HEK293 (cell line): ENCODE measurements around the gene RYR2.

Experiments used
- CTCF ChIA-PET: fragments of 350-600 bp; formaldehyde crosslinking; extraction: SDS; loops from one replicate; lab custom pipeline; 2021; ENCODE audit warnings: antibody characterized with exemption; lab: Yijun Ruan, JAX
- POLR2A ChIA-PET: fragments of 300-600 bp; formaldehyde crosslinking; extraction: SDS; loops from one replicate; lab custom pipeline; 2020; ENCODE audit warnings: antibody characterized with exemption, inconsistent platforms; lab: Yijun Ruan, JAX
- H3K27ac ChIP-seq: fragments of 200-500 bp; sonication (Bioruptor generic); 2 replicates; pipeline ENCODE4 v1.5.1; 2014; ENCODE audit warnings: low read depth, low read length, control low read depth, inconsistent platforms; ENCODE audit errors: extremely low read depth
- H3K36me3 ChIP-seq, 2 experiments: fragments of 200-500 bp in 1 of 2; sonication (Bioruptor generic) in 1 of 2; 1 replicate in 1 of 2; 2 replicates in 1 of 2; pipeline ENCODE4 v1.5.1; 2014 to 2017; ENCODE audit warnings: inconsistent platforms in 2 of 2, low read length in 2 of 2; ENCODE audit not compliant: control insufficient read depth in 2 of 2, insufficient read depth in 1 of 2
- H3K4me1 ChIP-seq: fragments of 200-500 bp; sonication (Bioruptor generic); 2 replicates; pipeline ENCODE4 v1.5.1; 2014; ENCODE audit warnings: mild to moderate bottlenecking, low read length, inconsistent platforms; ENCODE audit not compliant: control insufficient read depth, insufficient read depth
- H3K4me3 ChIP-seq: 2 replicates; pipeline ENCODE4 v1.5.1; 2011; ENCODE audit warnings: low read depth, mild to moderate bottlenecking, control low read depth, low read length, moderate library complexity
- H3K9me3 ChIP-seq: fragments of 200-500 bp; sonication (Bioruptor generic); 2 replicates; pipeline ENCODE4 v1.5.1; 2014; ENCODE audit warnings: low read depth, low read length, inconsistent platforms; ENCODE audit not compliant: control insufficient read depth, insufficient read depth
- KLF9 ChIP-seq: fragments of 450-650 bp; formaldehyde crosslinking; IDR thresholded peaks from 2 replicates; pipeline ENCODE4 v1.5.1; 2016; ENCODE audit warnings: missing biosample characterization, missing genetic modification characterization, low read depth
- PRDM1 ChIP-seq: fragments of 450-650 bp; formaldehyde crosslinking; IDR thresholded peaks from 2 replicates; pipeline ENCODE4; 2016; ENCODE audit warnings: missing biosample characterization, missing genetic modification characterization
- TCF7L2 ChIP-seq: IDR thresholded peaks from 2 replicates; pipeline ENCODE4 v1.6.1; 2011; ENCODE audit warnings: low read depth, mild to moderate bottlenecking, inconsistent platforms, low read length, moderate library complexity, borderline replicate concordance
- ZFP37 ChIP-seq: fragments of 450-650 bp; formaldehyde crosslinking; IDR thresholded peaks from 2 replicates; pipeline ENCODE4 v1.5.1; 2016; ENCODE audit warnings: missing biosample characterization, missing genetic modification characterization
- ZNF16 ChIP-seq: fragments of 450-650 bp; formaldehyde crosslinking; IDR thresholded peaks from 2 replicates; pipeline ENCODE4 v1.5.1; 2016; ENCODE audit warnings: low read depth, missing biosample characterization, missing genetic modification characterization
- ZNF211 ChIP-seq: fragments of 450-650 bp; formaldehyde crosslinking; IDR thresholded peaks from 2 replicates; pipeline ENCODE4 v1.5.1; 2016; ENCODE audit warnings: low read depth, missing biosample characterization, missing genetic modification characterization
- ZNF555 ChIP-seq: fragments of 450-650 bp; formaldehyde crosslinking; conservative IDR thresholded peaks from 2 replicates; pipeline ENCODE4 v1.5.1; 2017; ENCODE audit warnings: missing biosample characterization, mild to moderate bottlenecking, missing genetic modification characterization, inconsistent platforms
- ZNF561 ChIP-seq: fragments of 450-650 bp; IDR thresholded peaks from 2 replicates; pipeline ENCODE4 v1.5.1; 2018; ENCODE audit warnings: missing biosample characterization, missing genetic modification characterization, borderline replicate concordance
- ZNF585B ChIP-seq: fragments of 450-650 bp; formaldehyde crosslinking; IDR thresholded peaks from 2 replicates; pipeline ENCODE4 v1.5.1; 2016; ENCODE audit warnings: missing biosample characterization, missing genetic modification characterization
- ZNF600 ChIP-seq: fragments of 450-650 bp; formaldehyde crosslinking; IDR thresholded peaks from 2 replicates; pipeline ENCODE4 v1.5.1; 2016; ENCODE audit warnings: missing biosample characterization, missing genetic modification characterization
- ZNF830 ChIP-seq: fragments of 450-650 bp; IDR thresholded peaks from 2 replicates; pipeline ENCODE4 v1.5.0; 2018; ENCODE audit warnings: missing biosample characterization, missing genetic modification characterization, low read depth, mild to moderate bottlenecking, moderate library complexity
- TF ChIP-seq, protein P1 (sequence below): fragments of 450-650 bp; IDR thresholded peaks from 2 replicates; pipeline ENCODE4 v1.5.1; 2018; ENCODE audit warnings: missing biosample characterization, missing genetic modification characterization
- TF ChIP-seq, protein P2 (sequence below): fragments of 450-650 bp; formaldehyde crosslinking; IDR thresholded peaks from 2 replicates; pipeline ENCODE4 v1.5.1; 2016; ENCODE audit warnings: missing biosample characterization, missing genetic modification characterization
- TF ChIP-seq, protein P3 (sequence below): fragments of 450-650 bp; formaldehyde crosslinking; IDR thresholded peaks from 2 replicates; pipeline ENCODE4 v1.5.1; 2016; ENCODE audit warnings: missing biosample characterization, missing genetic modification characterization

Gene RYR2

DNA sequence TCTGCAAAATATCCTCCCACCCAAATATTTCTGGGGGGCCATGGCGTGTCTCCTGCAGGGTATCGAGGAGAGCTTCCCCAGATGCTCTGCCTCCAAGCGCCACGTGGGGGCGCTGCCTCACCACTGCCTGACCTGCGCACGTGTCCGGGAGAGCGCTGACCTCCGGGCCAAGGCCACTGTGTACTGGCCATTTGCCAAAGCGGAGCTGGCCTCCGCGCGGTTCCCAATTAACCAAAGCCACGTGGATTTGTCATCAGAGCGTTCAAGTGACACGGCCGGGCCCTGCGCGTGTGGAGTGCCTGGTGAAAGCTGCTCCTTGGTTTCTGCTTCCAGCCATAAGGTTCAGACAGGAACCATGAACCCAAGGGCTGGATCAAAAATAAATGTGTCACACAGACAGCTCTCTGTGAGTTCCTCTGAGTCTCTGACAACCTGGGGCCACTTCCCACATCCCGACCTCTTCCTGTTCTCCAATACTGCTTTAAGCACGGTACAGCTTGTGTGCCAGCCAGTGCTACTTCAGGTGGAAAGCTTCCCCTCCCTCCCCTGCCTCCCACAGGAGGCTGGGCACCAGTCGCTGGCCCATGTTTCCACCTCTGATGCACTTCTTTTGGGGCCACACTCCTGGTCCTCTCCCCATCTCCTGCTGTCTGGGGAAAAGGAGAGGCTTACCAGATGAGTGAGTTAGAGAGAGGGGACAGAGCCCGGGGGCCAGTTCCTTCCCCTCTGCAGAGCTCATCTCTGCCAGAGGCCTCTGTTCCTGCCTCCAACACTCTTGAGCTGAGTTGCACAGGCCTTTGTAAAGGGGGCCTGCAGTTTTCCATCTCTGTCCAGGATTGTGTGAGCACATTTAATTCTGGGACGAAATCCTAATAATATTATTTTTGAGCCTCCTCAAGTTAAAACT is 822.6 kb downstream of the RYR2 start (continued):
- TF ChIP-seq, protein P1, sequence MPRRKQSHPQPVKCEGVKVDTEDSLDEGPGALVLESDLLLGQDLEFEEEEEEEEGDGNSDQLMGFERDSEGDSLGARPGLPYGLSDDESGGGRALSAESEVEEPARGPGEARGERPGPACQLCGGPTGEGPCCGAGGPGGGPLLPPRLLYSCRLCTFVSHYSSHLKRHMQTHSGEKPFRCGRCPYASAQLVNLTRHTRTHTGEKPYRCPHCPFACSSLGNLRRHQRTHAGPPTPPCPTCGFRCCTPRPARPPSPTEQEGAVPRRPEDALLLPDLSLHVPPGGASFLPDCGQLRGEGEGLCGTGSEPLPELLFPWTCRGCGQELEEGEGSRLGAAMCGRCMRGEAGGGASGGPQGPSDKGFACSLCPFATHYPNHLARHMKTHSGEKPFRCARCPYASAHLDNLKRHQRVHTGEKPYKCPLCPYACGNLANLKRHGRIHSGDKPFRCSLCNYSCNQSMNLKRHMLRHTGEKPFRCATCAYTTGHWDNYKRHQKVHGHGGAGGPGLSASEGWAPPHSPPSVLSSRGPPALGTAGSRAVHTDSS, result no peak
- TF ChIP-seq TCF7L2, result no peak

DNA sequence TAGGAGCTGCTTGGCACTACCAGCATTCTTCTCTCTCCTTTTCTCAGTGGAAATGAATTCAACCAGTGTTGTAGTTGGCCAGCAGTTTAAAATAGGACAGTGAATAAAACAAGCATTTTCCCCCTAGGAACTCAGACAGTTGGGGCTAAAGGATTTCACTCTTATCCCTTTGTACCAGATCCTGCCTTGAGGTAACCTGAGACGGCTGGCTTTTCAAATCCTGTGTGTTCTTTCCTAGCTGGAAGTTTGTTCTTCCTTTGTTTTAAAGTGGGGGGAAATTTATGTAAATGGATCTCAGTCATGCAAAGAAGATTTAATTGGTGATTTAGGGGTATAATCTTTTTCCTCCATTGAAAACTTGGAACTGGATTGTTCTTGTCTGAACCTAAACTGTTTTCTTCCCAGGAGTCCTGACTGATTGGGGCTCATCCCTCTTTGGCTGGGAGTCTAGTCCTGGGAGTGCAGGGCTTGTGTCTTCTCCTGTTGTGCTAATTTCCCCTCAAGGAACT is 825.5 kb downstream of the RYR2 start:
- ChIA-PET CTCF (interaction anchor here (0.8 to 1.3 kb wide), 2 partner anchors 16 to 34 kb away, joined by 4 to 8 read pairs; no protein-coding TSS in a partner anchor), POLR2A (no interaction called here)
- no peaks in the 10 kb centered on the region for H3K4me1 ChIP-seq
- no peaks in the 10 kb centered on the region for H3K9me3 ChIP-seq
- no peak overlapping the region for H3K4me3 ChIP-seq
- H3K27ac ChIP-seq, result no peak overlapping the region
- TF ChIP-seq ZNF555 (tag by site-specific recombination) (no peak), ZNF561 (tag by site-specific recombination) (no peak), ZNF211 (tag by site-specific recombination) (no peak), ZFP37 (tag by site-specific recombination) (no peak), ZNF600 (no peak), KLF9 (tag by site-specific recombination) (no peak), ZNF830 (no peak), ZNF585B (tag by site-specific recombination) (no peak), PRDM1 (no peak), ZNF16 (tag by site-specific recombination) (no peak)
- TF ChIP-seq, protein P2, sequence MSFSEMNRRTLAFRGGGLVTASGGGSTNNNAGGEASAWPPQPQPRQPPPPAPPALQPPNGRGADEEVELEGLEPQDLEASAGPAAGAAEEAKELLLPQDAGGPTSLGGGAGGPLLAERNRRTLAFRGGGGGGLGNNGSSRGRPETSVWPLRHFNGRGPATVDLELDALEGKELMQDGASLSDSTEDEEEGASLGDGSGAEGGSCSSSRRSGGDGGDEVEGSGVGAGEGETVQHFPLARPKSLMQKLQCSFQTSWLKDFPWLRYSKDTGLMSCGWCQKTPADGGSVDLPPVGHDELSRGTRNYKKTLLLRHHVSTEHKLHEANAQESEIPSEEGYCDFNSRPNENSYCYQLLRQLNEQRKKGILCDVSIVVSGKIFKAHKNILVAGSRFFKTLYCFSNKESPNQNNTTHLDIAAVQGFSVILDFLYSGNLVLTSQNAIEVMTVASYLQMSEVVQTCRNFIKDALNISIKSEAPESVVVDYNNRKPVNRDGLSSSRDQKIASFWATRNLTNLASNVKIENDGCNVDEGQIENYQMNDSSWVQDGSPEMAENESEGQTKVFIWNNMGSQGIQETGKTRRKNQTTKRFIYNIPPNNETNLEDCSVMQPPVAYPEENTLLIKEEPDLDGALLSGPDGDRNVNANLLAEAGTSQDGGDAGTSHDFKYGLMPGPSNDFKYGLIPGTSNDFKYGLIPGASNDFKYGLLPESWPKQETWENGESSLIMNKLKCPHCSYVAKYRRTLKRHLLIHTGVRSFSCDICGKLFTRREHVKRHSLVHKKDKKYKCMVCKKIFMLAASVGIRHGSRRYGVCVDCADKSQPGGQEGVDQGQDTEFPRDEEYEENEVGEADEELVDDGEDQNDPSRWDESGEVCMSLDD (tag by site-specific recombination), result no peak
- TF ChIP-seq, protein P3, sequence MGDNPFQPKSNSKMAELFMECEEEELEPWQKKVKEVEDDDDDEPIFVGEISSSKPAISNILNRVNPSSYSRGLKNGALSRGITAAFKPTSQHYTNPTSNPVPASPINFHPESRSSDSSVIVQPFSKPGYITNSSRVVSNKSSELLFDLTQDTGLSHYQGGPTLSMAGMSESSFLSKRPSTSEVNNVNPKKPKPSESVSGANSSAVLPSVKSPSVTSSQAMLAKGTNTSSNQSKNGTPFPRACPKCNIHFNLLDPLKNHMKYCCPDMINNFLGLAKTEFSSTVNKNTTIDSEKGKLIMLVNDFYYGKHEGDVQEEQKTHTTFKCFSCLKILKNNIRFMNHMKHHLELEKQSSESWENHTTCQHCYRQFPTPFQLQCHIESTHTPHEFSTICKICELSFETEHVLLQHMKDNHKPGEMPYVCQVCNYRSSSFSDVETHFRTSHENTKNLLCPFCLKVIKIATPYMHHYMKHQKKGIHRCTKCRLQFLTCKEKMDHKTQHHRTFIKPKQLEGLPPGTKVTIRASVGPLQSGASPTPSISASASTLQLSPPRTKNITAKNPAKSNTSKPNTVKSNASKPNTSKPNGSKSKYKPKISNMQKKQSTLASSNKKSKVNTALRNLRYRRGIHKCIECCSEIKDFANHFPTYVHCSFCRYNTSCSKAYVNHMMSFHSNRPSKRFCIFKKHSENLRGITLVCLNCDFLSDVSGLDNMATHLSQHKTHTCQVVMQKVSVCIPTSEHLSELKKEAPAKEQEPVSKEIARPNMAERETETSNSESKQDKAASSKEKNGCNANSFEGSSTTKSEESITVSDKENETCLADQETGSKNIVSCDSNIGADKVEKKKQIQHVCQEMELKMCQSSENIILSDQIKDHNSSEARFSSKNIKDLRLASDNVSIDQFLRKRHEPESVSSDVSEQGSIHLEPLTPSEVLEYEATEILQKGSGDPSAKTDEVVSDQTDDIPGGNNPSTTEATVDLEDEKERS (tag by site-specific recombination), result no peak
- no peaks in the 10 kb centered on the region for H3K36me3 ChIP-seq
